GM12891 (cell line): ENCODE measurements around the gene GSN.

ENCODE experiments used
- POLR2A ChIP-seq: IDR thresholded peaks from 2 replicates; pipeline ENCODE4 v1.6.1; 2011; ENCODE audit warnings: low read depth, low read length, control low read depth
- POLR2AphosphoS5 ChIP-seq: IDR thresholded peaks from 2 replicates; pipeline ENCODE4 v1.6.1; 2011; ENCODE audit warnings: low read depth, low read length, control low read depth
- POU2F2 ChIP-seq: IDR thresholded peaks from 2 replicates; pipeline ENCODE4 v1.6.1; 2011; ENCODE audit warnings: low read depth, mild to moderate bottlenecking, control low read depth, low read length, moderate library complexity
- SPI1 ChIP-seq: IDR thresholded peaks from 2 replicates; pipeline ENCODE4 v1.6.1; 2011; ENCODE audit warnings: low read depth, low read length, control low read depth

DNA sequence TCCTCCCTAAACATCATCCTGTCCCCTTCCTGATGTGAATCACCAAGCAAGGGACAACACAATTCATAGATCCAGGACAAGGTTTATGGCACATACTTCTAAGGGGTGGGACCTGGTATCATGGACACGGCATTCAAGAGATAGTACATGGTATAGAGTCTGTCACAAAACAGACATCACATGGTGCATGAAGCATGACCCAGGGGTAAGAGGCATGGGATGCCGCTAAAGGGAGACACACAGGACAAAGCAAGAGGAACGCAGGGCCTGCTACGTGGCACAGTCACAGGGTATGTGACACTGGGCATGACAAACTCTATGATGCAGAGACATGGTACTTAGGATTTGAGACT is 20.7 kb downstream of the GSN start:
- TF ChIP-seq POLR2A: no peak
- no peak for TF ChIP-seq POLR2AphosphoS5
- no peak for TF ChIP-seq POU2F2
- TF ChIP-seq SPI1: no peak
